ENCODE results near the gene LRRC3C. TPM values are rescaled to one million over a fixed set of nuclear protein-coding genes. Genes with fewer than 3 reads are reported as not detected.

The LRRC3C gene
- polyA plus RNA-seq, 3 donors: not detected

DNA sequence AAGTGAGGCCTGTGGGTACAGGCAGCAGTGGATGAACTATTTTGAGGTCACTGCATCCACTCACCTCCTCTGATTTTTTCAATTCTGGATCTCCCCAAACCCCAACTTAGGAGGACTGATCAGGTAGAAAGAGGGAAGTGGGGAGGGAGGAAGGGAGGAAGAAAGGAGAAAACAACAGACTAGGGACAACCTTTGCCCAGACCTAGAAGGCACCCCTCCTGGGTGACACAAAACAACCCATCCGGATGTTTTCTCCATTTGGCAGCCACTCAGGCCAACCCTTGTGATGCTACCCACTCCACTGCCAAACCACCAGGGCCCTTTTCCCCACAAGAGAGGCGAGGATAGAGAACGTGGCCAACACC is 2.9 kb upstream of the LRRC3C start:
- H3K36me3 Mint-ChIP-seq: peaks cover 24 to 40% of the 10 kb centered on the region in 2 donors
- no peak overlapping the region for H3K9ac ChIP-seq (ENCODE audit: insufficient read depth, low read length, poor library complexity, severe bottlenecking)
- TF ChIP-seq, protein P1, sequence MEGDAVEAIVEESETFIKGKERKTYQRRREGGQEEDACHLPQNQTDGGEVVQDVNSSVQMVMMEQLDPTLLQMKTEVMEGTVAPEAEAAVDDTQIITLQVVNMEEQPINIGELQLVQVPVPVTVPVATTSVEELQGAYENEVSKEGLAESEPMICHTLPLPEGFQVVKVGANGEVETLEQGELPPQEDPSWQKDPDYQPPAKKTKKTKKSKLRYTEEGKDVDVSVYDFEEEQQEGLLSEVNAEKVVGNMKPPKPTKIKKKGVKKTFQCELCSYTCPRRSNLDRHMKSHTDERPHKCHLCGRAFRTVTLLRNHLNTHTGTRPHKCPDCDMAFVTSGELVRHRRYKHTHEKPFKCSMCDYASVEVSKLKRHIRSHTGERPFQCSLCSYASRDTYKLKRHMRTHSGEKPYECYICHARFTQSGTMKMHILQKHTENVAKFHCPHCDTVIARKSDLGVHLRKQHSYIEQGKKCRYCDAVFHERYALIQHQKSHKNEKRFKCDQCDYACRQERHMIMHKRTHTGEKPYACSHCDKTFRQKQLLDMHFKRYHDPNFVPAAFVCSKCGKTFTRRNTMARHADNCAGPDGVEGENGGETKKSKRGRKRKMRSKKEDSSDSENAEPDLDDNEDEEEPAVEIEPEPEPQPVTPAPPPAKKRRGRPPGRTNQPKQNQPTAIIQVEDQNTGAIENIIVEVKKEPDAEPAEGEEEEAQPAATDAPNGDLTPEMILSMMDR (IDR thresholded peaks at IDR 0.05): no peak
- peaks cover 31% of the 10 kb centered on the region for H3K79me2 ChIP-seq (ENCODE audit: insufficient read depth, low read length)
- 98% methylated on average over 3 of the region's 3 CpGs for WGBS (ENCODE audit: insufficient coverage)
- peaks cover 0 to 2% (median 0%) of the 10 kb centered on the region in 3 donors for H3K27me3 Mint-ChIP-seq (ENCODE audit: low read depth in 3 of 3)
- intact Hi-C loops (cut with micrococcal nuclease): loop anchor here in 1 of 2 donors (10.0 kb wide), 1 partner anchor 60 kb away; the partner anchor contains the start of gene PSMD3
- H2AFZ ChIP-seq (ENCODE audit: insufficient read depth, low read depth, low read length, poor library complexity, severe bottlenecking): no peak overlapping the region
- no peak overlapping the region for H3K4me3 ChIP-seq (replicated peaks in 1 of 3; ENCODE audit: low read depth in 2 of 3, low read length in 3 of 3)
- H3K4me3 Mint-ChIP-seq: no peak overlapping the region
- peaks cover 64% of the 10 kb centered on the region for H3K4me1 Mint-ChIP-seq
- peaks cover 11% of the 10 kb centered on the region for H4K20me1 ChIP-seq (ENCODE audit: insufficient read depth, low read length)
- no peaks in the 10 kb centered on the region for H3K9me3 Mint-ChIP-seq
- H3K9me3 ChIP-seq (replicated peaks in 1 of 2; ENCODE audit: control insufficient read depth in 1 of 2, insufficient read depth in 1 of 2, low read length in 2 of 2): no peaks in the 10 kb centered on the region
- peaks cover 49 to 69% of the 10 kb centered on the region in 2 donors for H3K4me1 ChIP-seq (ENCODE audit: control insufficient read depth in 1 of 2, insufficient read depth in 2 of 2, low read length in 2 of 2)
- peaks cover 20 to 37% of the 10 kb centered on the region in 2 donors for H3K36me3 ChIP-seq (replicated peaks in 1 of 2; ENCODE audit: control insufficient read depth in 1 of 2, insufficient read depth in 2 of 2, low read length in 2 of 2)
- H3K27ac Mint-ChIP-seq: peak overlapping the region in 1 of 7 donors; percentile 50
- peak overlapping the region in 1 of 2 donors; percentile 12 for H3K27ac ChIP-seq (ENCODE audit: low read depth in 1 of 2, low read length in 2 of 2)
- no peak overlapping the region for H3K4me2 ChIP-seq (replicated peaks; ENCODE audit: extremely low read depth, low read length, poor library complexity, severe bottlenecking)
- DNase-seq: no peak
- no peaks in the 10 kb centered on the region for H3K27me3 ChIP-seq (ENCODE audit: control insufficient read depth in 2 of 2, insufficient read depth in 2 of 2, low read length in 2 of 2)

DNA sequence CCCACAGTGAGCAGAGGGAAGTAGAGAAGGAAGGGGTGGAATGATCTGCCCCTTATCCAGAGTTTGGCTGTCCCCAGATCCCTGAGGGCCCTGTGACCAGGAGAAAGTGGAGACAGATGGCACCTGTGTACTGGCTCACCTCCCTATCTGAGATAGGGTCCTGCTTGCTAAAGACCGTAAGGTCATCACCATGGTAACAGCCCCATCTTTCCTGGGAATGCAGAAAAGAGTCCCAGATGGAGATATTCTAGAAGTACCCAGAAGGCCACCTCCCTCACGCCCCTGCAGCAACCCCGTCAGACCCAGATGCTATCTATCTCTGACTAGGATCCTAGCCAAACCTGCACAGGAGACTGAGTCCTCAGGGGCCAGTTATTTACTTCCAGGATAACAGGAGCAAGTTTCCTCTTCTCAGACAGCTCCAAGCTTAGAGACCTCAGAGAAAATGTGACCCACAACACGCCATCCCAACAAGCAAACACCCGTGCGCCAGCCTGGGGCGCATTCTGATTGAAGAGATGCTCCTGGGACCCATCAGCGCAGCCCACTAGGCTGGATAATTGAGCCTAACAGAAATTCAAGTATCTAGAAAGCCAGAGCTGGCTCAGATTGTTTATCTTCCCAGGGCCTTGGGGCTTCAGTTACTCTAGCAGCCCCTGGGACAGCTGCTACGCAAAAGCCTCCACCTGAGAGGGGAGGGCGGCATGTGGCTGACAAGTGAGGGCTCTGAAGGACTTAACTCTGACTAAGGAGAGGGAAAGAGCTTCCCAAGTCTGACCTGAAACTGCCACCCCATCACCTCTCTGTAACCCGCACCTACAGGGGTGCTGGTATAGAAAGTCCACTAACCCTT is 2.0 kb upstream of the LRRC3C start:
- peaks cover 0 to 2% (median 0%) of the 10 kb centered on the region in 3 donors for H3K27me3 Mint-ChIP-seq (ENCODE audit: low read depth in 3 of 3)
- Histone ChIP-seq H3K9ac (ENCODE audit: insufficient read depth, low read length, poor library complexity, severe bottlenecking) (no peak overlapping the region), H4K20me1 (ENCODE audit: insufficient read depth, low read length) (peaks cover 11% of the 10 kb centered on the region), H3K4me3 (replicated peaks in 1 of 3; ENCODE audit: low read depth in 2 of 3, low read length in 3 of 3) (no peak overlapping the region), H3K27me3 (ENCODE audit: control insufficient read depth in 2 of 2, insufficient read depth in 2 of 2, low read length in 2 of 2) (no peaks in the 10 kb centered on the region), H3K79me2 (ENCODE audit: insufficient read depth, low read length) (peaks cover 31% of the 10 kb centered on the region), H3K4me2 (replicated peaks; ENCODE audit: extremely low read depth, low read length, poor library complexity, severe bottlenecking) (no peak overlapping the region), H3K27ac (ENCODE audit: low read depth in 1 of 2, low read length in 2 of 2) (no peak overlapping the region), H3K36me3 (replicated peaks in 1 of 2; ENCODE audit: control insufficient read depth in 1 of 2, insufficient read depth in 2 of 2, low read length in 2 of 2) (peaks cover 18 to 37% of the 10 kb centered on the region in 2 donors), H2AFZ (ENCODE audit: insufficient read depth, low read depth, low read length, poor library complexity, severe bottlenecking) (no peak overlapping the region), H3K9me3 (replicated peaks in 1 of 2; ENCODE audit: control insufficient read depth in 1 of 2, insufficient read depth in 1 of 2, low read length in 2 of 2) (no peaks in the 10 kb centered on the region), H3K4me1 (ENCODE audit: control insufficient read depth in 1 of 2, insufficient read depth in 2 of 2, low read length in 2 of 2) (peaks cover 49 to 71% of the 10 kb centered on the region in 2 donors)
- peaks cover 24 to 35% of the 10 kb centered on the region in 2 donors for H3K36me3 Mint-ChIP-seq
- 95% methylated on average over 9 of the region's 11 CpGs for WGBS (ENCODE audit: insufficient coverage)
- H3K27ac Mint-ChIP-seq: peak overlapping the region in 1 of 7 donors; percentile 14
- H3K4me1 Mint-ChIP-seq: peaks cover 65% of the 10 kb centered on the region
- intact Hi-C loops (cut with micrococcal nuclease): loop anchor here (2.0 to 10.0 kb wide), 2 partner anchors 55 to 59 kb away; partner anchors contain the start of gene PSMD3 (in 2 of the 2)
- peaks cover 0 to 2% (median 0%) of the 10 kb centered on the region in 7 donors for H3K9me3 Mint-ChIP-seq
- no peak overlapping the region for H3K4me3 Mint-ChIP-seq
- DNase-seq: no peak
- TF ChIP-seq, protein P1 (IDR thresholded peaks at IDR 0.05): no peak
